HepG2 (cell line): ENCODE data around the gene KAZN. TPM values are rescaled to one million over a fixed set of nuclear protein-coding genes. Genes with fewer than 3 reads are reported as not detected.

ENCODE experiments used
- ATAC-seq: fragments of 200-7000 bp; cut with Tn5 transposase; 3 replicates; pipeline ENCODE4 v1.9.1; 2020; ENCODE audit warnings: mild to moderate bottlenecking, moderate library complexity
- BruUV-seq: library from RNA; stranded (reverse); fragments of 400-500 nt; replicated peaks from 2 replicates; lab custom pipeline; 2021; lab: Mats Ljungman, UMichigan
- CTCF ChIA-PET: fragments of 300-600 bp; formaldehyde crosslinking; extraction: SDS; loops from one replicate; lab custom pipeline; 2021; ENCODE audit warnings: low total read pairs, inconsistent platforms, low intra/inter-chr PET ratio; lab: Yijun Ruan, JAX
- POLR2A ChIA-PET: fragments of 350-600 bp; sonication (Branson Sonifier 250); formaldehyde crosslinking; loops from one replicate; lab custom pipeline; 2020; ENCODE audit warnings: antibody characterized with exemption, inconsistent platforms; lab: Yijun Ruan, JAX
- DNase-seq: peaks from one replicate; pipeline ENCODE4 v3.0.0-alpha.2; 2015; ENCODE audit warnings: low spot score
- FAIRE-seq: peaks from 3 replicates; lab custom pipeline; 2011; peaks lifted over from hg19 to GRCh38; lab: Jason Lieb, UNC
- H2AFZ ChIP-seq: one replicate; pipeline ENCODE4 v1.6.1; 2011; ENCODE audit warnings: low read length, inconsistent platforms
- H3K27ac ChIP-seq: fragments of 300-600 bp; 3 replicates; pipeline ENCODE4 v1.8.0; 2011; ENCODE audit warnings: mixed run types, mild to moderate bottlenecking, mixed read lengths, low read length, inconsistent platforms; ENCODE audit not compliant: insufficient read depth; ENCODE audit errors: extremely low read length
- H3K27me3 ChIP-seq, 2 experiments: fragments of 200-600 bp in 1 of 2; 2 replicates in 1 of 2; 3 replicates in 1 of 2; pipeline versions ENCODE4 v1.6.0 to v1.8.0; 2011; ENCODE audit warnings: low read length in 2 of 2, mild to moderate bottlenecking in 2 of 2, moderate library complexity in 2 of 2, inconsistent platforms in 1 of 2; ENCODE audit not compliant: insufficient read depth in 2 of 2, control insufficient read depth in 1 of 2
- H3K36me3 ChIP-seq, 2 experiments: fragments of 200-600 bp in 1 of 2; replicated peaks in 1 of 2; 2 replicates in 1 of 2; 3 replicates in 1 of 2; pipeline versions ENCODE4 v1.5.1 to v1.8.0; 2011; ENCODE audit warnings: low read length in 2 of 2, inconsistent platforms in 1 of 2; ENCODE audit not compliant: insufficient read depth in 2 of 2, control insufficient read depth in 1 of 2
- H3K4me1 ChIP-seq: 2 replicates; pipeline ENCODE4 v1.5.1; 2012; ENCODE audit warnings: low read length, inconsistent platforms; ENCODE audit not compliant: insufficient read depth
- H3K4me2 ChIP-seq: 2 replicates; pipeline ENCODE4 v1.6.0; 2011; ENCODE audit warnings: low read depth, low read length, inconsistent platforms
- H3K4me3 ChIP-seq, 3 experiments: fragments of 200-600 bp in 1 of 3; sonication (generic), shearing (Covaris generic) in 1 of 3; replicated peaks in 1 of 3; 2 replicates each; pipeline ENCODE4 v1.5.1; 2011 to 2016; ENCODE audit warnings: low read length in 3 of 3, inconsistent platforms in 2 of 3, low read depth in 2 of 3, mild to moderate bottlenecking in 2 of 3, control low read depth in 1 of 3, mixed read lengths in 1 of 3; ENCODE audit not compliant: insufficient read depth in 1 of 3
- H3K79me2 ChIP-seq: one replicate; pipeline ENCODE4 v1.6.1; 2011; ENCODE audit warnings: low read length, inconsistent platforms; ENCODE audit not compliant: insufficient read depth
- H3K9ac ChIP-seq: 2 replicates; pipeline ENCODE4 v1.6.0; 2011; ENCODE audit warnings: mild to moderate bottlenecking, low read depth, low read length, inconsistent platforms; ENCODE audit not compliant: insufficient read depth
- H3K9me3 ChIP-seq: 2 replicates; pipeline ENCODE4 v1.5.1; 2012; ENCODE audit warnings: mild to moderate bottlenecking, low read length
- H4K20me1 ChIP-seq: 2 replicates; pipeline ENCODE4 v1.6.0; 2011; ENCODE audit warnings: inconsistent platforms, mild to moderate bottlenecking, low read length, moderate library complexity; ENCODE audit not compliant: insufficient read depth
- ARID2 ChIP-seq: sonication (generic); formaldehyde crosslinking; IDR thresholded peaks from 2 replicates; pipeline ENCODE4 v1.8.1; 2022; ENCODE audit warnings: mild to moderate bottlenecking, missing genetic modification reagents, borderline replicate concordance
- BHLHE40 ChIP-seq: IDR thresholded peaks from 2 replicates; pipeline ENCODE4 v1.6.1; 2011; ENCODE audit warnings: low read length, improper control_type of control experiment
- CENPT ChIP-seq: sonication (generic); formaldehyde crosslinking; IDR thresholded peaks from 2 replicates; pipeline ENCODE4 v1.8.0; 2022; ENCODE audit warnings: low read depth, mild to moderate bottlenecking, moderate library complexity, missing genetic modification reagents
- DPF2 ChIP-seq: sonication (generic); formaldehyde crosslinking; IDR thresholded peaks from 2 replicates; pipeline ENCODE4 v1.4.0; 2020; ENCODE audit warnings: mild to moderate bottlenecking, low read depth, missing genetic modification reagents, borderline replicate concordance
- FUBP1 ChIP-seq: sonication (generic); formaldehyde crosslinking; IDR thresholded peaks from 2 replicates; pipeline ENCODE4 v1.5.1; 2020; ENCODE audit warnings: missing genetic modification reagents, mild to moderate bottlenecking, borderline replicate concordance
- HES4 ChIP-seq: sonication (generic); formaldehyde crosslinking; IDR thresholded peaks from 2 replicates; pipeline ENCODE4 v1.9.0; 2021; ENCODE audit warnings: mild to moderate bottlenecking, missing genetic modification reagents, borderline replicate concordance
- MAFK ChIP-seq, 2 experiments: IDR thresholded peaks in 1 of 2; conservative IDR thresholded peaks in 1 of 2; 2 replicates each; pipeline ENCODE4 v1.6.1; 2011; ENCODE audit warnings: improper control_type of control experiment in 2 of 2, low read length in 2 of 2
- NCOR1 ChIP-seq: fragments of 200-600 bp; sonication (generic); IDR thresholded peaks from 2 replicates; pipeline ENCODE4 v1.7.0; 2017; ENCODE audit warnings: antibody characterized with exemption, low read length, borderline replicate concordance
- NFE2L1 ChIP-seq: sonication (generic); formaldehyde crosslinking; IDR thresholded peaks from 2 replicates; pipeline ENCODE4 v1.4.0; 2020; ENCODE audit warnings: missing genetic modification reagents, mild to moderate bottlenecking, borderline replicate concordance
- XBP1 ChIP-seq: sonication (generic); formaldehyde crosslinking; IDR thresholded peaks from 2 replicates; pipeline ENCODE4 v1.5.0; 2020; ENCODE audit warnings: missing genetic modification reagents
- ZBTB21 ChIP-seq: sonication (generic); formaldehyde crosslinking; IDR thresholded peaks from 2 replicates; pipeline ENCODE4 v1.4.0; 2020; ENCODE audit warnings: missing genetic modification reagents
- ZBTB3 ChIP-seq: sonication (generic); formaldehyde crosslinking; IDR thresholded peaks from 2 replicates; pipeline ENCODE4 v1.4.0; 2020; ENCODE audit warnings: low read depth, mild to moderate bottlenecking, moderate library complexity, missing genetic modification reagents, borderline replicate concordance
- ZNF138 ChIP-seq: sonication (generic); formaldehyde crosslinking; IDR thresholded peaks from 2 replicates; pipeline ENCODE4 v1.5.0; 2020; ENCODE audit warnings: mild to moderate bottlenecking, low read depth, missing genetic modification reagents
- ZNF253 ChIP-seq: sonication (generic); formaldehyde crosslinking; IDR thresholded peaks from 2 replicates; pipeline ENCODE4 v1.8.0; 2022; ENCODE audit warnings: mild to moderate bottlenecking, missing genetic modification reagents, borderline replicate concordance
- ZNF451 ChIP-seq: sonication (generic); formaldehyde crosslinking; IDR thresholded peaks from 2 replicates; pipeline ENCODE4 v1.5.0; 2020; ENCODE audit warnings: mild to moderate bottlenecking, missing genetic modification reagents
- ZNF746 ChIP-seq: sonication (generic); formaldehyde crosslinking; IDR thresholded peaks from 2 replicates; pipeline ENCODE4 v1.8.0; 2022; ENCODE audit warnings: mild to moderate bottlenecking, missing genetic modification reagents
- ZNF883 ChIP-seq: sonication (generic); formaldehyde crosslinking; IDR thresholded peaks from 2 replicates; pipeline ENCODE4 v1.5.1; 2020; ENCODE audit warnings: mild to moderate bottlenecking, missing genetic modification reagents; ENCODE audit errors: not compliant biosample characterization
- WGBS: methylation state at CpG from one replicate; pipeline ENCODE4 v1.1.6; 2017; ENCODE audit warnings: low lambda C conversion rate; 5-methylcytosine and 5-hydroxymethylcytosine counted together
- in situ Hi-C: cut with HindIII; loops from 2 replicates; pipeline ENCODE4 v1.10.0; 2017; ENCODE audit warnings: low pct_unique_long_range_greater_than_20kb; ENCODE audit not compliant: extremely low pct_ligation_motif_present
- intact Hi-C: fragments of 100-400 bp; cut with micrococcal nuclease; formaldehyde crosslinking; loops from one replicate; pipeline ENCODE4 v1.10.0; 2022; ENCODE audit not compliant: unreplicated experiment
- polyA plus RNA-seq, 8 experiments: library from polyadenylated mRNA; depleted of rRNA in 3 of 8; stranded (reverse) in 7 of 8; unstranded in 1 of 8; fragments of >200 nt; fragmentation: Illumina TruSeq in 4 of 8; extraction: Trizol in 4 of 8; gene quantifications; 2 replicates each; pipeline versions ENCODE4 v1.2.1 to v1.2.3, GENCODE V29; 2011 to 2016; ENCODE audit warnings: low read depth in 4 of 8, missing spikeins in 1 of 8, mixed read lengths in 1 of 8; ENCODE audit not compliant: insufficient read depth in 1 of 8
- total RNA-seq, 5 experiments: library from RNA; depleted of rRNA; stranded (reverse); fragments of >200 nt; fragmentation: Illumina TruSeq; extraction: Trizol; gene quantifications; 2 replicates each; pipeline ENCODE4 v1.2.3, GENCODE V29; 2016; ENCODE audit warnings: low read depth in 1 of 5

Gene KAZN
- total and polyA plus RNA-seq, 2 of the 13 experiments (the other 11 are each of a cell fraction or from before 2014, with no cell fraction given): 10.4 to 13.5 TPM

GRCh38 chr1:14986168-14986567, 387.7 kb downstream of the KAZN start:
- ATAC-seq (no peak), FAIRE-seq (no peak), DNase-seq (no peak)
- Histone ChIP-seq H3K9me3 (no peaks in the 10 kb centered on the region), H3K27me3 (no peaks in the 10 kb centered on the region), H3K4me1 (peaks cover 30% of the 10 kb centered on the region), H3K27ac (no peak overlapping the region), H3K4me2 (no peak overlapping the region), H3K36me3 (peaks cover 0 to 10% of the 10 kb centered on the region in 2 experiments; a peak in 4 of 5 replicates), H4K20me1 (no peaks in the 10 kb centered on the region; the same call in 1 of the 2 replicates), H3K79me2 (no peaks in the 10 kb centered on the region), H3K9ac (no peak overlapping the region), H2AFZ (no peak overlapping the region), H3K4me3 (no peak overlapping the region)
- TF ChIP-seq ZNF253 (CRISPR knock-in tag) (no peak), MAFK (conservative IDR thresholded peaks at IDR 0.05 in 1 of 2, IDR thresholded peaks at IDR 0.05 in 1 of 2; ENCODE audit: low read length in 2 of 2) (peak; percentile 34 to 65; a peak in 3 of 4 replicates)
- ChIA-PET CTCF (no interaction called here), POLR2A (no interaction called here)
- WGBS: 96% methylated on average over 8 of the region's 8 CpGs
- intact Hi-C loops (no loop called here), in situ Hi-C loops (no loop called here)
- BruUV-seq: no TSS peak

- Histone ChIP-seq H3K4me2 (no peak overlapping the region), H3K27ac (no peak overlapping the region)
- no peak for ATAC-seq
- TF ChIP-seq DPF2: no peak
- no peak for TF ChIP-seq CENPT
- TF ChIP-seq ZNF138 (CRISPR knock-in tag): no peak
- TF ChIP-seq ZBTB3 (CRISPR knock-in tag): no peak
- no peak for TF ChIP-seq NFE2L1 (CRISPR knock-in tag)
- no peak for TF ChIP-seq ARID2 (CRISPR knock-in tag)
- TF ChIP-seq ZBTB21 (CRISPR knock-in tag): no peak
- TF ChIP-seq HES4 (CRISPR knock-in tag): no peak
- no peak for TF ChIP-seq ZNF746 (CRISPR knock-in tag)
- no peak for TF ChIP-seq NCOR1
- TF ChIP-seq FUBP1 (CRISPR knock-in tag): no peak
- no peak for TF ChIP-seq BHLHE40
- no peak for TF ChIP-seq XBP1 (CRISPR knock-in tag)
- no peak for TF ChIP-seq ZNF451 (CRISPR knock-in tag)
- no peak for TF ChIP-seq ZNF883 (CRISPR knock-in tag)
- TF ChIP-seq, all 625 proteins: peak for 0
- Histone ChIP-seq H3K36me3 (peaks cover 0 to 15% of the 10 kb centered on the region in 2 experiments; a peak in 4 of 5 replicates), H3K27me3 (no peaks in the 10 kb centered on the region), H3K4me3 (no peak overlapping the region), H3K9me3 (no peaks in the 10 kb centered on the region), H4K20me1 (no peaks in the 10 kb centered on the region; the same call in 1 of the 2 replicates), H3K4me1 (peaks cover 30% of the 10 kb centered on the region), H3K9ac (no peak overlapping the region), H2AFZ (no peak overlapping the region), H3K79me2 (no peaks in the 10 kb centered on the region)
- FAIRE-seq (no peak), DNase-seq (no peak)
- POLR2A ChIA-PET: no interaction called here
- WGBS: 96% methylated on average over 16 of the region's 16 CpGs
- CTCF ChIA-PET: no interaction called here
- in situ Hi-C loops: no loop called here
- intact Hi-C loops: no loop called here
- BruUV-seq: no TSS peak
Observed at GRCh38 chr1:14987829-14988603, 389.5 kb downstream of the KAZN start.
